ENCODE results near the gene ASAP2. TPM values are rescaled to one million over a fixed set of nuclear protein-coding genes. Genes with fewer than 3 reads are reported as not detected.
"Not testable (repeated sequence)": the region's sequence is repeated elsewhere in the genome, so short reads cannot be mapped to it uniquely, and the experiment has no call there.

The ASAP2 gene
- total RNA-seq, 1 donor from 2014 or later: 23.7 TPM

GRCh38 chr2:9211496-9211895 lies 4.9 kb downstream of the ASAP2 start:
- DNase-seq (ENCODE audit: low read depth): no peak

DNA sequence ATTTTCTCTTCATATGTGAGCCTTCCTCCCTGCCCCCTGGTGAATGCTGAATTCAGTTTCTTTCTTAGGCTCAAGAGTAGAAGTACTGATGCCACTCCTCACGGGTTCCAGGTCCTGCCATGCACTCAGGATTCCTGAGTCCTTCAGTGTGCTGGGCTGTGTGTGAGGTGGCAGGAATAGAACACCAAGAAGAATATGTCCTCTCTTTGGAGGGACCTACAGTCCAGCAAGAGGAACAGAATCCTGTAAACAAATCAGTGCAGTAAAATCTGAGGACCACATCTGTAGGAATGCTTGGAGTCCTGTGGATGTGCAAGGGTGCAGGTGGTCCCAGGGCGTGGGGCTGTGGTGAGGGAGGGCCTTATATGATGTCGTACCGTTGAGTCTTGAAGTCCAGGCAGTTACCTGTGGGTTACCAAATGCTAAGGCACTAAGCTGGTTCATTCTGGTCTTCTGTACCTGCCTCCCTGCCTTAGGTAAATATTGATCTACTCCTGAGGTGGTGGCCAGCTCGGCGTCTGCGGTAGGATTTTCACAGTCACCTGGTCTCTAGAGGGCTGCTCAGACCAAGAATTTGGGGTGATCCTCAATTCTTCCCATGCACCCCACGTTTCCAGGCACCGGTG lies 5.5 kb downstream of the ASAP2 start:
- no peak for DNase-seq (ENCODE audit: low read depth)

- DNase-seq (ENCODE audit: low read depth): peak; percentile 56
Observed at GRCh38 chr2:9212661-9213411, 6.2 kb downstream of the ASAP2 start.

DNA sequence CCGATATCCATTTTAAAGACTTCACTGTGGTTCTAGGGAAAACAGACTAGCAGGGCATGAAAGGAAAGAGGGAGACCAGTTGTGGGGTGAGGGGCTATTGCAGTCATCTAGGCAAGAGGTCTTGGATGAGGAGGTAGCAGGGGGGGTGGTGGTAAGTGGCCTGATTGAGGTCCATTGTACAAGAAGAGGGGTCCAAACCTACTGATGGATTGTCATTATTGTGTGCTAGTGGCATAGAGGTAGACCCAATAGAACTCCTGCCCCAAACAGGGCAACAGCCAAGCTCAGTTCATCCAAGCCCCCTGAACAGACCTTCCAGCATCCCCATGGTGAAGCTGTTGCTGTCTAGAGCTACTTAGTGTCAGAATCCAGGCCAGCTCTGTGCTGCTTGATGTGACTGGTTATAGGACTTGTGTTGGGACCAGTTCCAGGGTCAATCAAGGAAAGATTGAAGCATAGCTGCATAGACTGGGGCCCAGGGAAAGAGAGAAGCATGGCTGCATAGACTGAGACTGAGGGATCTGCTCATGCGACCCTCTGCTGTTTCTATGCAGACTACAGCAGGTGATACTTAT lies 7.0 kb downstream of the ASAP2 start:
- DNase-seq (ENCODE audit: low read depth): no peak

DNA sequence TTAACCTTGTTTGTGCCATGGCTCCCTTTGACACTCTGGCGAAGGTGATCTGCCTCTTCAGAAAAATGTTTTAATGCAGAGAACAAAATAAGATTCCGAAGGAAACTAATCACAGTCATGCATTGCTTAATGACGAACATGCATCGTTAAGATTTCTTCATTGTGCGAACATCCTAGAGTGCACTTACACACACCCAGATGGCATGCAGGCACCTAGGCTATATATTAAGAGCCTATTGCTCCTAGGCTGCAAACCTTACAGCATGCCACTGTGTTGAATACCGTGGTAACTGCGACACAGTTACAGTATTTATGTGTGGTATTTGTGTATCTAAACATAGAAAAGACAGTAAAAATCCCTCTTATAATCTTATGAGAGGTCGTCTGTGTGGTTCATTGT lies 8.3 kb downstream of the ASAP2 start:
- DNase-seq (ENCODE audit: low read depth): no peak

GRCh38 chr2:9215680-9216079 lies 9.1 kb downstream of the ASAP2 start:
- DNase-seq (ENCODE audit: low read depth): no peak

- DNase-seq (ENCODE audit: low read depth): not testable (repeated sequence)
Observed at GRCh38 chr2:9216143-9216542, 9.5 kb downstream of the ASAP2 start.

- no peak for DNase-seq (ENCODE audit: low read depth)
Observed at GRCh38 chr2:9217838-9218770, 11.5 kb downstream of the ASAP2 start.

DNA sequence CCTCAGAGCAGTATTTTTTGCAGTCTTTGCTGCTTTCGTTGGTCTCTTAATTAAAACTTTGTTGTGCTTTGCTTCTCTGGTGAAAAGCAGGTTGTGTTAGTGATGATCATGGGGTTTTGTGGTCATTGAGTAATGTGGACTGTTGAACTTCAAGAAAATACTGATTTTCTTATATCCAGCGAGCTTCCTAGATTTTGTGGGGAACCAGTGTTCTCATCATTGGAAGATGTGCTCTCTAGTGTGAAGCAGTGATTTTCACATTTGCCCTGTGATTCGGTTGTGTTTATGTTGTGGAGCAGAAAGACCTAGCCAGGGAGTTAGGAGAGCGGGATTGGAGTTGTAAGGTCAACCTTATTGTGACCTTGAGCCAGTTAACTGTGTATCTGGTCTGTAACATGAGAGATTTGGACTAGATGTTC lies 12.4 kb downstream of the ASAP2 start:
- DNase-seq (ENCODE audit: low read depth): no peak

GRCh38 chr2:9220201-9220600 lies 13.6 kb downstream of the ASAP2 start:
- no peak for DNase-seq (ENCODE audit: low read depth)

- DNase-seq (ENCODE audit: low read depth): no peak
Observed at GRCh38 chr2:9221223-9221622, 14.6 kb downstream of the ASAP2 start.

GRCh38 chr2:9222239-9222892 lies 15.8 kb downstream of the ASAP2 start:
- DNase-seq (ENCODE audit: low read depth): peak; percentile 53

DNA sequence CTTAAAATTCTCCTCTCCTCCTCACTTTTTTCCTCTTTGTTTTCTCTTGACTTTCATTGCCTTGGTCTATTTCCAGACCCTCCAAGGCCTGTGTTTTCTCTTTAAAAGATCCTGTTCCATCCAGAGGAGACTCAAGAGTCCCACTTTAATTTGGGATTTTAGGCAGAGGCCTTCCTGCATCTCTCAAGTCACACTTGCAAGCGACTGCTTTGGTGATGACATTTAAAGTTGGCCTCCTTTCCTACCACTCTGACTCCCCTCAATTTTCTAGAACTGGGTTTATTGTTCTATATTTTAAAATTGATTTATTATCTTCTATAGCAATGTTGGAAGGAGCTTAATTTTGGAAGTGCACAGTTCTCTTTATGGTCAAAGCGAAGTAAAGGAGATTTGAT lies 16.3 kb downstream of the ASAP2 start:
- no peak for DNase-seq (ENCODE audit: low read depth)

DNA sequence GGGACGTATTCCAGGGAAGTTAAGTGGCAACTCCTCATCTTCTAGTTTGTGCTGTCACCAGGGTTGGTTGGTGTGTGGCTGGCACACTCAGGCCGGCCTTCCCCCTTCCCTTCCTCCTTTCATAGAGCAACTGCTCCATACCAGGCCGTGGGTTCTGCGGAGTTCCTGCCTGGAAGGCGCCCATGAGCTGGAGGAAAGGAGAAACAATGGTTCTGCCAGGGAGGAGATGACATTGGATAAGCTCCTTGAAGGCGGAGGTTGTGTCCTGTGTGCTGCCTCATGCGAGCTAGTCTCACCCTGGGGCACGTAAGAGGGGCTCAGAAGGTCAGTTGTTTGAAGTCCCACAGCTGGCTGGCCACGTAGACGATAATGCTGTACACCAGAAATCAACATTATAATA lies 19.2 kb downstream of the ASAP2 start:
- no peak for DNase-seq (ENCODE audit: low read depth)

DNA sequence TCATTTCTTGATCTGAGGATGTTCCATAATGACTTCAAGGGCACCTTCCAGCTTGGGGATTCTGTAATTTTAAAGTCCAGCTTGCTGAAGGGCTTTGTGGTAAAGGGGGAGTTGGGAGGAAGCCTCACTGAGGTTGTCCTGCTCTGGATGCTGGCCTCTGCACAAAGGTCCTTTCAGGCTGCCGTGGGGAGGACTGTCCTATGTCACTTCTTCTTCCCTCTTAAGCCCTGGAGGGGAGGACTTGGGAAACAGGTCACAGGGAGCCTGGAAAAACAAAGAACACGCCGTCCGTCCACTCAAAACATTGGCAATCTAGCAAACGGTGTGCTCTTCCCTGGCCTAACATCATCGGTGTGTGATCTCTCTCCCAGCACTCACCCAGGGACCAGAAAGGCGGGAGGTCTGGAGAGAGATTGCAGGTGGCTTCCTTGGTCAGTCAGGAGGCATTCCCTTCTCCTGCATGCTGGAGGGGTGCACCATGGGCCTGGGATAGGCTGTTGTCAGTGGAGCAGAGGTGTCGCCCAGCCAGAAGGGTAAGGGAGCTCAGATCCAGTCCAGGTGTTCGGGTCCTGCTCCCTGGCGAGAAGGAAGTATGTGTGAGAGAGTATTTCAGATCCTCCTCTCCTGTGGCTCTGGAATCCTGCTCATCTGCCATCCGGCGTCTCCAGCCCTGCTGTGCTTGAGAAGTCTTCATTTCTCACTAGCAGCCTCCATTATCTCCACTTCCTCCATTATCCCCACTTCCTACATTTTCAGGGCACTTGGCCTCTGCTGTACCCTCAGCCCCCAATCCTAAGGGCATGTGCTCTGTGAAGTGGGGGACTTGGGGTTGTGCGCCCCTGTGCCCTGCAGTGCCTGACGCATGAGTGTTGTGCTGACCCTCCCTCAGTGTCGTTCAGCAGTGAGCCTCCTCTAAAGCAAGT lies 20.1 kb downstream of the ASAP2 start:
- no peak for DNase-seq (ENCODE audit: low read depth)

- DNase-seq (ENCODE audit: low read depth): no peak
Observed at GRCh38 chr2:9228088-9228751, 21.6 kb downstream of the ASAP2 start.

DNA sequence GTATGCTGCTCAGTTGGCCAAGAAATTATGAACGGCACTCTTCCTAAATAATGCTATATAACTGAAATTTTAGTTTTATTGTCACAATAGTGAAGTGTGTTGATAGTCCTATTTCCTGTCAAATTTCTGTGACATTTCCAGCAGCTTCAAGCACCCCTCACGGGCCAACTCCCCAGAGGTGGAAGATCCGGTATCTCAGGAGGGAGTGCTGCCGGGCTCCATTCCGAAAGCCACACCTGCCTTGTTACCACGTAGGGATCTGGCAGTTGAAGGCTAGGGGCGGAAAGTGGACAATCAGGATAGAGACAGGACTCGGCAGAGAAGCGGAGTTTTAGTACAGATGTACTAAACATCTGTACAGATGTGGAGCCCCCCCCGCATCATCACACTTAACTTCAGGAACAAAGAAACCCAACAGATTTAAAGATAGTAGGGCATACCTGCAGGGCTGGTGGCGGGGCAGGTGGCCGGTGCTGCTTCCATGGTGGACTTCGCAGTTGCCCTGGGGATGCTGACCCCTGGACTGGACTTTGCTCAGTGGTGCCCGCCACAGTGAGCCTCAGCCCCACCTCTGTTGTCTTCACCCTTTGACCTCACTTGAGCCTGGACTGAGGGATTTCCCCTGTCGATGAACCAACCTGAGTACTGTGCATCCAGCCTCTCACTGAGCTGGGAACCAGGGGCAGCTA lies 22.3 kb downstream of the ASAP2 start:
- DNase-seq (ENCODE audit: low read depth): no peak

GRCh38 chr2:9229470-9229820 lies 22.8 kb downstream of the ASAP2 start:
- no peak for DNase-seq (ENCODE audit: low read depth)
